Smooth muscle cell (in vitro differentiated cells): ENCODE data around the gene CEP104. TPM values are rescaled to one million over a fixed set of nuclear protein-coding genes. Genes with fewer than 3 reads are reported as not detected.
A peak's percentile ranks its signal among the peaks of the same experiment; 100 is the strongest.

ENCODE experiments used
- DNase-seq: peaks from one replicate; lab custom pipeline; 2025; ENCODE audit not compliant: unreplicated experiment; lab: John Stamatoyannopoulos, UW
- H2AFZ ChIP-seq: fragments of 200-600 bp; sonication (generic); 2 replicates; pipeline ENCODE4 v1.6.0; 2016; ENCODE audit warnings: antibody characterized with exemption, low read depth, mild to moderate bottlenecking
- H3F3A ChIP-seq: fragments of 200-600 bp; sonication (generic); 2 replicates; pipeline ENCODE4 v1.6.0; 2017; ENCODE audit warnings: antibody characterized with exemption, low read depth
- H3K27ac ChIP-seq: fragments of 200-600 bp; sonication (generic); 2 replicates; pipeline ENCODE4 v1.5.1; 2016; ENCODE audit warnings: low read depth, mild to moderate bottlenecking
- H3K27me3 ChIP-seq: fragments of 200-600 bp; sonication (generic); 2 replicates; pipeline ENCODE4 v1.6.1; 2016; ENCODE audit warnings: low read depth, mild to moderate bottlenecking
- H3K36me3 ChIP-seq: fragments of 200-600 bp; sonication (generic); 2 replicates; pipeline ENCODE4 v1.5.1; 2016; ENCODE audit warnings: low read depth
- H3K4me1 ChIP-seq: fragments of 200-600 bp; sonication (generic); 2 replicates; pipeline ENCODE4 v1.5.1; 2016; ENCODE audit warnings: low read depth
- H3K4me2 ChIP-seq: fragments of 200-600 bp; sonication (generic); 2 replicates; pipeline ENCODE4 v1.6.0; 2016; ENCODE audit warnings: mild to moderate bottlenecking
- H3K4me3 ChIP-seq: fragments of 200-600 bp; sonication (generic); 2 replicates; pipeline ENCODE4 v1.5.1; 2016; ENCODE audit warnings: mild to moderate bottlenecking
- H3K79me2 ChIP-seq: fragments of 200-600 bp; sonication (generic); 2 replicates; pipeline ENCODE4 v1.6.0; 2016; ENCODE audit warnings: low read depth, mild to moderate bottlenecking
- H3K9ac ChIP-seq: fragments of 200-600 bp; sonication (generic); 2 replicates; pipeline ENCODE4 v1.6.0; 2016; ENCODE audit warnings: low read depth
- H3K9me3 ChIP-seq: fragments of 200-600 bp; sonication (generic); replicated peaks from 2 replicates; pipeline ENCODE4 v1.5.1; 2016; ENCODE audit warnings: low read depth
- H4K20me1 ChIP-seq: fragments of 200-600 bp; sonication (generic); 2 replicates; pipeline ENCODE4 v1.6.0; 2016; ENCODE audit warnings: low read depth
- CTCF ChIP-seq: fragments of 200-600 bp; sonication (generic); IDR thresholded peaks from 2 replicates; pipeline ENCODE4 v1.5.1; 2017; ENCODE audit warnings: borderline replicate concordance, mild to moderate bottlenecking, antibody characterized with exemption; ENCODE audit not compliant: insufficient read depth, poor library complexity, severe bottlenecking
- WGBS: methylation state at CpG from one replicate; pipeline ENCODE4 v1.1.7; 2016; ENCODE audit warnings: low lambda C conversion rate; 5-methylcytosine and 5-hydroxymethylcytosine counted together
- polyA plus RNA-seq: library from polyadenylated mRNA; unstranded; fragments of >200 nt; fragmentation: Nextera tagmentation; extraction: Ambion mirVana; gene quantifications from 2 replicates; pipeline ENCODE4 v1.2.1, GENCODE V29; 2016
- total RNA-seq: library from RNA; depleted of rRNA; stranded (reverse); fragments of >200 nt; gene quantifications from 2 replicates; pipeline ENCODE4 v1.2.3, GENCODE V29; 2014

Gene CEP104
- total and polyA plus RNA-seq, 2 experiments from 2014 or later, result 16.8 to 25.4 TPM

- H3K9me3 ChIP-seq, result no peaks in the 10 kb centered on the region
- peak; percentile 85 for DNase-seq
- H3K27ac ChIP-seq, result peak overlapping the region; percentile 74
- H3F3A ChIP-seq, result no peaks in the 10 kb centered on the region
- WGBS, result under 1% methylated on average over 42 of the region's 51 CpGs
- H3K36me3 ChIP-seq, result no peaks in the 10 kb centered on the region
- peak overlapping the region; percentile 90 for H3K4me2 ChIP-seq
- peaks cover 40% of the 10 kb centered on the region for H3K79me2 ChIP-seq
- H3K4me3 ChIP-seq, result peak overlapping the region; percentile 80
- peaks cover 26% of the 10 kb centered on the region for H4K20me1 ChIP-seq
- TF ChIP-seq CTCF, result no peak
- no peaks in the 10 kb centered on the region for H3K27me3 ChIP-seq
- peak overlapping the region; percentile 50 for H3K9ac ChIP-seq
- H2AFZ ChIP-seq, result peak overlapping the region; percentile 93
- peaks cover 6% of the 10 kb centered on the region for H3K4me1 ChIP-seq
Observed at GRCh38 chr1:3900969-3901529, 44.0 kb upstream of the CEP104 start.

- WGBS, result under 1% methylated on average over 53 of the region's 58 CpGs
- Histone ChIP-seq H3K4me2 (peak within 1 kb of the TSS; percentile 90), H3K4me3 (peak within 1 kb of the TSS; percentile 80), H3K79me2 (peaks cover 47% of the 10 kb centered on the region), H3F3A (no peaks in the 10 kb centered on the region), H3K36me3 (no peaks in the 10 kb centered on the region), H3K9ac (peak within 1 kb of the TSS; percentile 92), H3K27me3 (no peaks in the 10 kb centered on the region), H3K27ac (peak within 1 kb of the TSS; percentile 74), H3K9me3 (no peaks in the 10 kb centered on the region), H2AFZ (peak within 1 kb of the TSS; percentile 93), H4K20me1 (peaks cover 33% of the 10 kb centered on the region), H3K4me1 (peaks cover 6% of the 10 kb centered on the region)
- peak; percentile 98 for DNase-seq
- no peak for TF ChIP-seq CTCF
Observed at GRCh38 chr1:3900150-3900968, 43.3 kb upstream of the CEP104 start, which contains the start of gene C1orf174. Gene C1orf174, minus strand, starts transcription at chr1:3900272. Its CDS starts 86 bp downstream, at chr1:3900186.

GRCh38 chr1:3899754-3900149 lies 42.7 kb upstream of the CEP104 start:
- H3K27ac ChIP-seq, result peak overlapping the region; percentile 74
- H3K4me2 ChIP-seq, result peak overlapping the region; percentile 90
- H3K4me1 ChIP-seq, result peaks cover 6% of the 10 kb centered on the region
- DNase-seq, result no peak
- H2AFZ ChIP-seq, result peak overlapping the region; percentile 93
- H3K9me3 ChIP-seq, result no peaks in the 10 kb centered on the region
- peaks cover 39% of the 10 kb centered on the region for H4K20me1 ChIP-seq
- WGBS, result under 1% methylated on average over 23 of the region's 26 CpGs
- H3K79me2 ChIP-seq, result peaks cover 51% of the 10 kb centered on the region
- H3K9ac ChIP-seq, result peak overlapping the region; percentile 92
- peak overlapping the region; percentile 80 for H3K4me3 ChIP-seq
- no peaks in the 10 kb centered on the region for H3K27me3 ChIP-seq
- no peaks in the 10 kb centered on the region for H3F3A ChIP-seq
- TF ChIP-seq CTCF, result peak; percentile 16
- no peaks in the 10 kb centered on the region for H3K36me3 ChIP-seq
